ENCODE measurements around the gene DOC2A.
A peak's percentile ranks its signal among the peaks of the same experiment; 100 is the strongest.

Gene DOC2A

GRCh38 chr16:29995324-29995910 lies 15.4 kb downstream of the DOC2A start, which contains the start of gene HIRIP3 (continued):
- peak; percentile 33; the same call in 1 of the 2 replicates for TF ChIP-seq ZBTB6 (tag by site-specific recombination; IDR thresholded peaks at IDR 0.05)
- TF ChIP-seq ZXDB (tag by site-specific recombination; IDR thresholded peaks at IDR 0.05) = peak; percentile 95
- TF ChIP-seq WT1 (tag by site-specific recombination; IDR thresholded peaks at IDR 0.05) = peak; percentile 22; the same call in 1 of the 2 replicates
- TF ChIP-seq ZNF626 (tag by site-specific recombination; IDR thresholded peaks at IDR 0.05) = no peak
- peak; percentile 38; the same call in 1 of the 2 replicates for TF ChIP-seq ZNF184 (tag by site-specific recombination; IDR thresholded peaks at IDR 0.05)
- peak; percentile 97 for TF ChIP-seq ZBTB20 (tag by site-specific recombination; IDR thresholded peaks at IDR 0.05)
- TF ChIP-seq ZSCAN16 (tag by site-specific recombination; IDR thresholded peaks at IDR 0.05) = peak; percentile 51; the same call in 1 of the 2 replicates
- TF ChIP-seq ZNF777 (tag by site-specific recombination; IDR thresholded peaks at IDR 0.05; ENCODE audit: borderline replicate concordance) = no peak
- no peak for TF ChIP-seq ZNF621 (tag by site-specific recombination; IDR thresholded peaks at IDR 0.05)
- TF ChIP-seq ZNF776 (tag by site-specific recombination; IDR thresholded peaks at IDR 0.05; ENCODE audit: borderline replicate concordance) = no peak
- TF ChIP-seq ZSCAN30 (tag by site-specific recombination; IDR thresholded peaks at IDR 0.05) = no peak; the same call in 1 of the 2 replicates
- TF ChIP-seq ZNF548 (tag by site-specific recombination; IDR thresholded peaks at IDR 0.05) = no peak
- TF ChIP-seq ZBTB1 (tag by site-specific recombination; IDR thresholded peaks at IDR 0.05) = peak; percentile 8; the same call in 1 of the 2 replicates
- TF ChIP-seq, protein P1, sequence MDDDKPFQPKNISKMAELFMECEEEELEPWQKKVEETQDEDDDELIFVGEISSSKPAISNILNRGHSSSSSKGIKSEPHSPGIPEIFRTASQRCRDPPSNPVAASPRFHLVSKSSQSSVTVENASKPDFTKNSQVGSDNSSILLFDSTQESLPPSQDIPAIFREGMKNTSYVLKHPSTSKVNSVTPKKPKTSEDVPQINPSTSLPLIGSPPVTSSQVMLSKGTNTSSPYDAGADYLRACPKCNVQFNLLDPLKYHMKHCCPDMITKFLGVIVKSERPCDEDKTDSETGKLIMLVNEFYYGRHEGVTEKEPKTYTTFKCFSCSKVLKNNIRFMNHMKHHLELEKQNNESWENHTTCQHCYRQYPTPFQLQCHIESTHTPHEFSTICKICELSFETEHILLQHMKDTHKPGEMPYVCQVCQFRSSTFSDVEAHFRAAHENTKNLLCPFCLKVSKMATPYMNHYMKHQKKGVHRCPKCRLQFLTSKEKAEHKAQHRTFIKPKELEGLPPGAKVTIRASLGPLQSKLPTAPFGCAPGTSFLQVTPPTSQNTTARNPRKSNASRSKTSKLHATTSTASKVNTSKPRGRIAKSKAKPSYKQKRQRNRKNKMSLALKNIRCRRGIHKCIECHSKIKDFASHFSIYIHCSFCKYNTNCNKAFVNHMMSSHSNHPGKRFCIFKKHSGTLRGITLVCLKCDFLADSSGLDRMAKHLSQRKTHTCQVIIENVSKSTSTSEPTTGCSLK (tag by site-specific recombination; IDR thresholded peaks at IDR 0.05) = no peak
- TF ChIP-seq ZBTB8A (tag by site-specific recombination; IDR thresholded peaks at IDR 0.05) = peak; percentile 64; the same call in 1 of the 2 replicates
- no peak for TF ChIP-seq ZNF214 (tag by site-specific recombination; IDR thresholded peaks at IDR 0.05; ENCODE audit: borderline replicate concordance)
- TF ChIP-seq ZNF221 (tag by site-specific recombination; IDR thresholded peaks at IDR 0.05; ENCODE audit: borderline replicate concordance) = no peak
- TF ChIP-seq OSR2 (tag by site-specific recombination; IDR thresholded peaks at IDR 0.05) = no peak; the same call in 1 of the 2 replicates
- TF ChIP-seq ZNF132 (tag by site-specific recombination; IDR thresholded peaks at IDR 0.05; ENCODE audit: borderline replicate concordance) = no peak
- no peak for TF ChIP-seq ZNF341 (tag by site-specific recombination; IDR thresholded peaks at IDR 0.05; ENCODE audit: low read depth)
- no peak for TF ChIP-seq ZNF549 (tag by site-specific recombination; IDR thresholded peaks at IDR 0.05)
- peak; percentile 7; the same call in 1 of the 2 replicates for TF ChIP-seq OVOL3 (tag by site-specific recombination; IDR thresholded peaks at IDR 0.05)
- TF ChIP-seq SP2 (tag by site-specific recombination; IDR thresholded peaks at IDR 0.05) = peak; percentile 77
- TF ChIP-seq ZNF16 (tag by site-specific recombination; IDR thresholded peaks at IDR 0.05; ENCODE audit: low read depth) = no peak
- TF ChIP-seq ZNF133 (tag by site-specific recombination; IDR thresholded peaks at IDR 0.05) = no peak
- TF ChIP-seq SALL2 (tag by site-specific recombination; IDR thresholded peaks at IDR 0.05; ENCODE audit: borderline replicate concordance) = no peak
- TF ChIP-seq ZNF239 (tag by site-specific recombination; IDR thresholded peaks at IDR 0.05) = peak; percentile 75
- peak; percentile 93 for TF ChIP-seq ZNF639 (tag by site-specific recombination; IDR thresholded peaks at IDR 0.05)
- peak; percentile 64; the same call in 1 of the 2 replicates for TF ChIP-seq ZNF843 (tag by site-specific recombination; IDR thresholded peaks at IDR 0.05)
- TF ChIP-seq, protein P2, sequence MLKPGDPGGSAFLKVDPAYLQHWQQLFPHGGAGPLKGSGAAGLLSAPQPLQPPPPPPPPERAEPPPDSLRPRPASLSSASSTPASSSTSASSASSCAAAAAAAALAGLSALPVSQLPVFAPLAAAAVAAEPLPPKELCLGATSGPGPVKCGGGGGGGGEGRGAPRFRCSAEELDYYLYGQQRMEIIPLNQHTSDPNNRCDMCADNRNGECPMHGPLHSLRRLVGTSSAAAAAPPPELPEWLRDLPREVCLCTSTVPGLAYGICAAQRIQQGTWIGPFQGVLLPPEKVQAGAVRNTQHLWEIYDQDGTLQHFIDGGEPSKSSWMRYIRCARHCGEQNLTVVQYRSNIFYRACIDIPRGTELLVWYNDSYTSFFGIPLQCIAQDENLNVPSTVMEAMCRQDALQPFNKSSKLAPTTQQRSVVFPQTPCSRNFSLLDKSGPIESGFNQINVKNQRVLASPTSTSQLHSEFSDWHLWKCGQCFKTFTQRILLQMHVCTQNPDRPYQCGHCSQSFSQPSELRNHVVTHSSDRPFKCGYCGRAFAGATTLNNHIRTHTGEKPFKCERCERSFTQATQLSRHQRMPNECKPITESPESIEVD (tag by site-specific recombination; IDR thresholded peaks at IDR 0.05) = no peak
- peak; percentile 63; the same call in 1 of the 2 replicates for TF ChIP-seq ZFP69B (tag by site-specific recombination; IDR thresholded peaks at IDR 0.05)
- no peak for TF ChIP-seq ZIC2 (tag by site-specific recombination; IDR thresholded peaks at IDR 0.05)
- TF ChIP-seq TRIM28 (IDR thresholded peaks at IDR 0.05; ENCODE audit: borderline replicate concordance, low read length) = 0 out of 2 replicates have a peak, but pooled peaks have one; percentile 53
- no peak for TF ChIP-seq ZNF19 (tag by site-specific recombination; IDR thresholded peaks at IDR 0.05; ENCODE audit: low read depth)
- TF ChIP-seq, protein P3, sequence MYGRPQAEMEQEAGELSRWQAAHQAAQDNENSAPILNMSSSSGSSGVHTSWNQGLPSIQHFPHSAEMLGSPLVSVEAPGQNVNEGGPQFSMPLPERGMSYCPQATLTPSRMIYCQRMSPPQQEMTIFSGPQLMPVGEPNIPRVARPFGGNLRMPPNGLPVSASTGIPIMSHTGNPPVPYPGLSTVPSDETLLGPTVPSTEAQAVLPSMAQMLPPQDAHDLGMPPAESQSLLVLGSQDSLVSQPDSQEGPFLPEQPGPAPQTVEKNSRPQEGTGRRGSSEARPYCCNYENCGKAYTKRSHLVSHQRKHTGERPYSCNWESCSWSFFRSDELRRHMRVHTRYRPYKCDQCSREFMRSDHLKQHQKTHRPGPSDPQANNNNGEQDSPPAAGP (tag by site-specific recombination; IDR thresholded peaks at IDR 0.05) = peak; percentile 93
